Neural progenitor cell (in vitro differentiated cells): ENCODE results near the gene FBXL20. TPM values are rescaled to one million over a fixed set of nuclear protein-coding genes. Genes with fewer than 3 reads are reported as not detected.

Experiments
- DNase-seq: peaks from one replicate; pipeline ENCODE4 v3.0.0-alpha.2; 2016; ENCODE audit warnings: low spot score
- H2AFZ ChIP-seq: fragments of 200-600 bp; sonication (generic); replicated peaks from 2 replicates; pipeline ENCODE4 v1.6.1; 2016; ENCODE audit warnings: antibody characterized with exemption
- H3F3A ChIP-seq: fragments of 200-600 bp; sonication (generic); 2 replicates; pipeline ENCODE4 v1.6.1; 2016; ENCODE audit warnings: antibody characterized with exemption, low read depth
- H3K27ac ChIP-seq: fragments of 200-600 bp; sonication (generic); 2 replicates; pipeline ENCODE4 v1.5.1; 2016; ENCODE audit warnings: mild to moderate bottlenecking
- H3K27me3 ChIP-seq: fragments of 200-600 bp; sonication (generic); 2 replicates; pipeline ENCODE4 v1.6.1; 2016; ENCODE audit warnings: mild to moderate bottlenecking, moderate library complexity
- H3K36me3 ChIP-seq: fragments of 200-600 bp; sonication (generic); 2 replicates; pipeline ENCODE4 v1.5.1; 2016
- H3K4me1 ChIP-seq: fragments of 200-600 bp; sonication (generic); 2 replicates; pipeline ENCODE4 v1.6.1; 2016; ENCODE audit warnings: mixed run types
- H3K4me2 ChIP-seq: fragments of 200-600 bp; sonication (generic); 2 replicates; pipeline ENCODE4 v1.6.1; 2016
- H3K4me3 ChIP-seq: fragments of 200-600 bp; sonication (generic); 2 replicates; pipeline ENCODE4 v1.5.1; 2016
- H3K79me2 ChIP-seq: fragments of 200-600 bp; sonication (generic); 2 replicates; pipeline ENCODE4 v1.6.1; 2016; ENCODE audit warnings: low read depth
- H3K9ac ChIP-seq: fragments of 200-600 bp; sonication (generic); 2 replicates; pipeline ENCODE4 v1.6.1; 2016
- H3K9me3 ChIP-seq: fragments of 200-600 bp; sonication (generic); 2 replicates; pipeline ENCODE4 v1.5.1; 2016; ENCODE audit warnings: low read depth
- H4K20me1 ChIP-seq: fragments of 200-600 bp; sonication (generic); 2 replicates; pipeline ENCODE4 v1.6.1; 2016; ENCODE audit warnings: low read depth
- H3K27ac Mint-ChIP-seq: 3 replicates; pipeline ENCODE4 v1.8.0; 2021; ENCODE audit warnings: mixed read lengths
- H3K27me3 Mint-ChIP-seq: 2 replicates; pipeline ENCODE4 v1.8.0; 2022; ENCODE audit warnings: low read depth, mild to moderate bottlenecking, inconsistent platforms, moderate library complexity, mixed read lengths; ENCODE audit not compliant: insufficient read depth
- H3K36me3 Mint-ChIP-seq: 3 replicates; pipeline ENCODE4 v1.8.0; 2021; ENCODE audit warnings: mixed read lengths
- H3K4me1 Mint-ChIP-seq: 3 replicates; pipeline ENCODE4 v1.8.0; 2021; ENCODE audit warnings: mixed read lengths
- H3K4me3 Mint-ChIP-seq: 3 replicates; pipeline ENCODE4 v1.8.0; 2021; ENCODE audit warnings: mild to moderate bottlenecking, moderate library complexity, mixed read lengths
- H3K9me3 Mint-ChIP-seq: 3 replicates; pipeline ENCODE4 v1.8.0; 2020; ENCODE audit warnings: mixed read lengths
- CTCF ChIP-seq: fragments of 200-600 bp; sonication (generic); IDR thresholded peaks from 2 replicates; pipeline ENCODE4 v1.5.1; 2017; ENCODE audit warnings: antibody characterized with exemption, mild to moderate bottlenecking
- EZH2 ChIP-seq: fragments of 200-600 bp; sonication (generic); IDR thresholded peaks from 2 replicates; pipeline ENCODE4 v1.6.1; 2017; ENCODE audit warnings: antibody characterized with exemption, mild to moderate bottlenecking, moderate library complexity
- EZH2phosphoT487 ChIP-seq: fragments of 200-600 bp; sonication (generic); IDR thresholded peaks from 2 replicates; pipeline ENCODE4 v1.6.1; 2017; ENCODE audit warnings: antibody characterized with exemption
- total RNA-seq: library from RNA; depleted of rRNA; stranded (reverse); fragments of >200 nt; gene quantifications from 2 replicates; pipeline ENCODE4 v1.2.3, GENCODE V29; 2015; ENCODE audit warnings: low replicate concordance

The FBXL20 gene
- total RNA-seq, 1 donor from 2014 or later, result 19.9 TPM

DNA sequence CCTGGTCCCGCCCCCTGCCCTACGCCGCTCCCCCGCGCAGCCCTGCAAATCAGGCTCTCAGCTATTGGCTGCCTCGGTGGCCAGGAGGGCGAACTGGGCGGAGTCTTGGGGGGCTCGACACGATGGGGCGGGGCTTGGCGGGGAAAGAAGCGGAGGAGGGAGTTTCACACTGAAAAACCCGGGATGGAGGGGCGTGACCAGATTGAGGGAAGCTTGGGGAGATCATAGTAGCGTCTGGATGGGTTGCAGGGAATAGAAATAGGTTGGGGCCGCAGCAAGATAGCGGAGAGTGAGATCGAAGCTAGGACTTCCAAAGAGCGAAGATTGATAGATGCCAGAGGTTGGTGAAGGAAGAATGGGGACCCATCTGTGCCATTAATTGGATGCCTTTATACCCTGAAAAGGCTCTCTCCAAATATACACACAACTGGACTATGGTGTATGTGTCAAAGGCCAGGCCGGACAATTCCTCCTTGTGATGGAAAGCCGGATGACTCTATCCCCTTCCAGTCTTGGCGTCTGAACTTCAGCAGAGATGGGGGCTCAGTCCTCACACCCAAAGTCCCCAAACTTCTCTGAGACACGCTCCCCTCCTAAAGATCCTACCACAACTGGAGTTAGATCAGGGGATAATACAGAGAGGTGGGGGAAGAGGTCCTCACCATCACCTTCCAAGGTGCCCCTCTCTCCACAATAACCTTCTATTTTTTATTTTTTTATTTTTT, 175.3 kb downstream of the FBXL20 start:
- peaks cover 29% of the 10 kb centered on the region for H3K27me3 Mint-ChIP-seq
- no peaks in the 10 kb centered on the region for H3K79me2 ChIP-seq
- peak; percentile 98 for DNase-seq
- H3F3A ChIP-seq, result peaks cover 12% of the 10 kb centered on the region
- H3K9me3 ChIP-seq, result no peaks in the 10 kb centered on the region
- peak overlapping the region; percentile 82 for H3K4me3 Mint-ChIP-seq
- no peak overlapping the region for H3K27ac Mint-ChIP-seq
- H3K36me3 ChIP-seq, result no peaks in the 10 kb centered on the region
- no peak overlapping the region for H3K27ac ChIP-seq
- no peaks in the 10 kb centered on the region for H3K9me3 Mint-ChIP-seq
- H3K4me1 ChIP-seq, result peaks cover 14% of the 10 kb centered on the region
- H3K4me3 ChIP-seq, result peak overlapping the region; percentile 46
- no peak overlapping the region for H3K9ac ChIP-seq
- no peak for TF ChIP-seq EZH2
- no peak for TF ChIP-seq CTCF
- TF ChIP-seq EZH2phosphoT487, result no peak
- H3K4me1 Mint-ChIP-seq, result peaks cover 22% of the 10 kb centered on the region
- no peaks in the 10 kb centered on the region for H3K36me3 Mint-ChIP-seq
- H4K20me1 ChIP-seq, result peaks cover 10% of the 10 kb centered on the region
- H3K4me2 ChIP-seq, result peak overlapping the region; percentile 70
- H3K27me3 ChIP-seq, result peaks cover 57% of the 10 kb centered on the region
- H2AFZ ChIP-seq, result no peak overlapping the region

DNA sequence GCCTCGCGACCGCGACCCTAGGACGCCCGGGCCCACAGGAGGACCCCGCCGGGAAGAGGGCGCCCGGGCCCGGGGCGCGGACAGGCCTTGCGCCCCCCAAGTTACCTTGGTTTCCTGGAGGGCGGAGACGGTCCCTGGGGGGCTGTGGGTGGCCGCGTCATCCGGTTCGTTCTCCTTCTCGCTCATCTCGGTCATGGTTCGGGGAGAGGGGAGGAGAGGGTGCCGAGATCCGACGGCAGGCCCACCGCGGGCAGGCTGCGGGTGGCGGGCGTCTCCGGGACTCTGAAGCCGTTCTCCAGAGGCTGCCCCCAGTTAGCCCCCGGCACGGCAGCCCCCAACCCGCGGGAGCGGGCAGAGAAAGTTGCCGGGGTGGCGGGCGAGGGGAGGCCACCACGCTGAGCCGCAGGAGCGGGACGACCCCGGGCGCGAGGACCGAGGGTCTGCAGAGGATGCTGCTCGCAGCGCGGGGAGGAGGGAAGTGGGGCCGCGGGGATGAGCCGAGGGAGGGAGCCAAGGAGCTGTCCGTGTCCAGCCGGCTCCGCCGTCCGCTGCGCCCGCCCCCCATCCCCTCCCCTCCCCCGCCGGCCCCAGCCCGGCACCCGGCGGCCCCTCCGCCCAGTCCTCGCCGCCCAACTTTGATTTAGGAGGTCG, 176.0 kb downstream of the FBXL20 start, which contains the start of gene STAC2:
TSS of gene STAC2 (minus strand) at position 638 of the 651 bp plus-strand sequence. CDS start at position 195, 443 bp downstream.
- no peaks in the 10 kb centered on the region for H3K36me3 Mint-ChIP-seq
- Histone ChIP-seq H3K36me3 (no peaks in the 10 kb centered on the region), H3K4me1 (peaks cover 12% of the 10 kb centered on the region), H2AFZ (no peak within 1 kb of the TSS), H3K27ac (no peak within 1 kb of the TSS), H3K4me2 (peak within 1 kb of the TSS; percentile 70), H3K79me2 (no peaks in the 10 kb centered on the region), H3K27me3 (peaks cover 57% of the 10 kb centered on the region), H3K9ac (no peak within 1 kb of the TSS), H4K20me1 (peaks cover 10% of the 10 kb centered on the region), H3K9me3 (no peaks in the 10 kb centered on the region), H3K4me3 (peak within 1 kb of the TSS; percentile 46), H3F3A (peaks cover 12% of the 10 kb centered on the region)
- peak within 1 kb of the TSS; percentile 84 for H3K4me3 Mint-ChIP-seq
- H3K4me1 Mint-ChIP-seq, result peaks cover 18% of the 10 kb centered on the region
- DNase-seq, result no peak
- no peak within 1 kb of the TSS for H3K27ac Mint-ChIP-seq
- peaks cover 29% of the 10 kb centered on the region for H3K27me3 Mint-ChIP-seq
- no peaks in the 10 kb centered on the region for H3K9me3 Mint-ChIP-seq
- peak; percentile 89 for TF ChIP-seq EZH2phosphoT487
- TF ChIP-seq EZH2, result peak; percentile 96
- TF ChIP-seq CTCF, result no peak

DNA sequence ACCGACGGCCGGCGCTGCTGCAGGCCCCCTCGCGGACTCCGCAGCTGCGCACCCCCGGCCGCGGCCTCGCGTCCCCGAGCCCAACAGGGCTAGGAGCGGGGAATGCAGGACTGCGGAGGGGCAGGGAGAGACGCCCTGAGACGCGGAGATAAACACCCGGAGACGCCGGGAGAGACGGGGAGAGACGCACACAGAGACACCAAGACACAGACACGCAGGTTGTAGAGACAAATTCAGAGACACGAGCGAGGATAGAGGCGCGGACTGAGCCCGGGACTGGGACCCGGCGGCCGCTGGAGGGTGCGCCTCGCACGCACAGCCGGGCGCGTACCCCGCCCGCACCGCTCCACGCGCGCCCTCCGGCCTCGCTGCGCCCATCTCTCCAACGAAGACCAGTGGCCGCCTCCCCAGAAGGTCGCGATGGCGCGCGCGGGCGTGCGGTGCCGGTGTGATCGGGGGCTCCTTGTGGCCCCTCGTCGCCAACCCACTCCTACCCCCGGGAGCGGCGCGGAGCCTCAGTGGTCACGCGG, 176.6 kb downstream of the FBXL20 start:
- Histone ChIP-seq H3K36me3 (no peaks in the 10 kb centered on the region), H3K27me3 (peaks cover 61% of the 10 kb centered on the region), H3K4me1 (peaks cover 12% of the 10 kb centered on the region), H3K9me3 (no peaks in the 10 kb centered on the region), H3K4me3 (peak overlapping the region; percentile 46), H3F3A (peaks cover 12% of the 10 kb centered on the region), H4K20me1 (peaks cover 10% of the 10 kb centered on the region), H3K27ac (no peak overlapping the region), H3K4me2 (peak overlapping the region; percentile 70), H3K79me2 (no peaks in the 10 kb centered on the region), H3K9ac (no peak overlapping the region), H2AFZ (no peak overlapping the region)
- Mint-ChIP-seq H3K27ac (no peak overlapping the region), H3K36me3 (no peaks in the 10 kb centered on the region), H3K9me3 (no peaks in the 10 kb centered on the region), H3K4me3 (peak overlapping the region; percentile 84), H3K4me1 (peaks cover 17% of the 10 kb centered on the region), H3K27me3 (peaks cover 31% of the 10 kb centered on the region)
- TF ChIP-seq EZH2 (peak; percentile 100), CTCF (no peak), EZH2phosphoT487 (peak; percentile 95)
- peak; percentile 49 for DNase-seq
